Measurements from ENCODE around the gene MGAT4A. TPM values are rescaled to one million over a fixed set of nuclear protein-coding genes. Genes with fewer than 3 reads are reported as not detected.

Gene MGAT4A
- total RNA-seq, 1 donor, result under 0.01 TPM

GRCh38 chr2:98643496-98644100 lies 87.3 kb downstream of the MGAT4A start:
- TF ChIP-seq CTCF (IDR thresholded peaks at IDR 0.05; ENCODE audit: insufficient read depth, low read depth, low read length), result no peak
- H3K4me3 ChIP-seq (ENCODE audit: low read depth, low read length), result no peak overlapping the region
- no peak for DNase-seq (ENCODE audit: low read depth)

DNA sequence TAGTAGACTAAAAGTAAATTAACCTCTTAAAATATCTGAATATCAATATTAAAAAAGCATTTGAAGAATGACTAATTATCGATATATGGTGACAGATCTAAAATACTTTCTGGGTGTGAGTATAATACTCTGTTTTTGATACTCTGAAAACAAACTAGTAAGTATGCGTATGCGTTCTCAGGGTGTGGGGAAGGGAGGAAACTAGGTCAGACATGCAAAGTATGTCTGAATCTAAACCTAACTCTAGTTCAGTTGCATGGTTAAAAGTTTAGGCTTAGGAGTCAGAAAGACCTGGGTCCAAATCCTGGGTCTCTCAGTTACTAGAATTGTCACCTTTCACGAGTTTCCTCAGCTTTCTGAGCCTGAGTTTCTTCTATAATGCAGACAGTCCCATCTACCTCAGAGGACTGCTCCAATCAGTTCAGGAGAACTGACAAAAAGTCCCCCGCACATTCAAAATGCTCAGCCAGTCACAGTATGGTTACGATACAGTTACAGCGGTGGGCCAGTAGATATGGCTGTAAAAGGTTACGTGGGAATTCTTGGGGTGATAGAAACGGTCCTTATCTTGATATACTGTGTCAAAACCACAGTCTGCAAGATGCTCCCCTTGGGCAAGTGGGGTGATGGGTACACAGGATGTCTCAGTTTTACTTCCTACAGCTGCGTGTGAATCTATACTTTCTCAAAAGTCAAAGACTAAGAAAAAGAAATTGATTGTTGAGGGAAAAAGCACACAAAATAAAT lies 93.4 kb downstream of the MGAT4A start:
- no peak for DNase-seq (ENCODE audit: low read depth)
- TF ChIP-seq CTCF (IDR thresholded peaks at IDR 0.05; ENCODE audit: insufficient read depth, low read depth, low read length), result no peak
- H3K4me3 ChIP-seq (ENCODE audit: low read depth, low read length), result no peak overlapping the region

DNA sequence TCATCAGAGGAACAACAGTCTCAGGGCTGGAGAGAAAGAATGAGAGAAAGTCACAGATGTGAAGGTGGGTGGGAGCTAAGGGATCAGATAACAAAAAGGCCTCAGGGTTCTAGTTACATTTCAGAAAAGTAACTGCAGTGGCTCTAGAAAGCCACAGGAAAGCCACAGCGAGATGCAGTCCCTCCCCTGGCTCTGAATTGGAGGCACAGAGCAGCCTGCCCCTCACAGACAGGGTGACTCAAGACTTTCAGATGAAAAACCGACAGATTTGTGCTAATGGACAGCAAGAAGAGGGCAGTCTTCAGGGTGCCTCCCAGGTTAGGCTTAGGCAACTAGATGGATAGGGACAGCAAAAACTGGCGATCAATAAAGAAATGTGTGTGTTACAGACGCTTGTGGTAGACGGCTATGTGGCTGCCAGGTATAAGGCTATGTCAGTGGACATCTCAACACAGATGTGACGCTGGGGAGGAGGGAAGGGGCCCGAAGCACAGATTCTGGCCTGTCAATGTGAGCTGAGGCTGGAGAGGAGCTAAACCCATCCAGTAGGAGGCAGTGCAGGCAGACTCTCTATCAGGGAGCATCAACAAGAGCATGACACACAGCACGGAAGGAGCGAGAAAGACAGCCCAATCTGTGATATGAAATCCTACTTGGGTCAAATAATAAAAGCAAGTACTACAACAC lies 96.4 kb downstream of the MGAT4A start:
- no peak overlapping the region for H3K4me3 ChIP-seq (ENCODE audit: low read depth, low read length)
- DNase-seq (ENCODE audit: low read depth), result no peak
- peak; percentile 16 for TF ChIP-seq CTCF (IDR thresholded peaks at IDR 0.05; ENCODE audit: insufficient read depth, low read depth, low read length)

GRCh38 chr2:98632351-98632750 lies 98.6 kb downstream of the MGAT4A start:
- H3K4me3 ChIP-seq (ENCODE audit: low read depth, low read length), result no peak overlapping the region
- DNase-seq (ENCODE audit: low read depth), result no peak
- no peak for TF ChIP-seq CTCF (IDR thresholded peaks at IDR 0.05; ENCODE audit: insufficient read depth, low read depth, low read length)

- TF ChIP-seq CTCF (IDR thresholded peaks at IDR 0.05; ENCODE audit: insufficient read depth, low read depth, low read length), result no peak
- no peak overlapping the region for H3K4me3 ChIP-seq (ENCODE audit: low read depth, low read length)
- DNase-seq (ENCODE audit: low read depth), result peak; percentile 10
Observed at GRCh38 chr2:98623657-98624056, 107.3 kb downstream of the MGAT4A start.

- no peak for TF ChIP-seq CTCF (IDR thresholded peaks at IDR 0.05; ENCODE audit: insufficient read depth, low read depth, low read length)
- DNase-seq (ENCODE audit: low read depth), result no peak
- no peak overlapping the region for H3K4me3 ChIP-seq (ENCODE audit: low read depth, low read length)
Observed at GRCh38 chr2:98617149-98617548, 113.8 kb downstream of the MGAT4A start.
